GM18861 (cell line): ENCODE measurements around the gene CAMKK1.
"Not testable (repeated sequence)": the region's sequence is repeated elsewhere in the genome, so short reads cannot be mapped to it uniquely, and the experiment has no call there.

Experiments used
- ATAC-seq: cut with Tn5 transposase; IDR thresholded peaks from one replicate; pipeline ENCODE4 v1.9.1; 2021; ENCODE audit not compliant: unreplicated experiment

CAMKK1 gene

GRCh38 chr17:3847165-3847670 is 45.6 kb downstream of the CAMKK1 start:
- ATAC-seq, result no peak

GRCh38 chr17:3846437-3847164 is 46.3 kb downstream of the CAMKK1 start:
- no peak for ATAC-seq

- peak; percentile 96 for ATAC-seq
Measured at GRCh38 chr17:3845621-3846436, 47.0 kb downstream of the CAMKK1 start, which contains the start of gene NCBP3. Gene NCBP3 (minus strand): TSS chr17:3846246. CDS start chr17:3846223, 23 bp downstream.

GRCh38 chr17:3845291-3845620 is 47.6 kb downstream of the CAMKK1 start:
- ATAC-seq, result no peak

GRCh38 chr17:3844556-3844955 is 48.3 kb downstream of the CAMKK1 start:
- not testable (repeated sequence) for ATAC-seq

GRCh38 chr17:3843935-3844516 is 48.8 kb downstream of the CAMKK1 start:
- no peak for ATAC-seq

GRCh38 chr17:3838206-3838605 is 54.6 kb downstream of the CAMKK1 start:
- ATAC-seq, result no peak

- ATAC-seq, result no peak
Measured at GRCh38 chr17:3836551-3836950, 56.3 kb downstream of the CAMKK1 start.

GRCh38 chr17:3835410-3836229 is 57.2 kb downstream of the CAMKK1 start:
- no peak for ATAC-seq

- ATAC-seq, result no peak
Measured at GRCh38 chr17:3834811-3835210, 58.0 kb downstream of the CAMKK1 start.

- no peak for ATAC-seq
Measured at GRCh38 chr17:3828852-3829232, 64.0 kb downstream of the CAMKK1 start.

GRCh38 chr17:3828151-3828851 is 64.6 kb downstream of the CAMKK1 start:
- ATAC-seq, result no peak

- ATAC-seq, result no peak
Measured at GRCh38 chr17:3827124-3827773, 65.6 kb downstream of the CAMKK1 start.

- ATAC-seq, result no peak
Measured at GRCh38 chr17:3826191-3826590, 66.7 kb downstream of the CAMKK1 start.

- no peak for ATAC-seq
Measured at GRCh38 chr17:3821101-3821500, 71.8 kb downstream of the CAMKK1 start.

GRCh38 chr17:3818786-3819185 is 74.1 kb downstream of the CAMKK1 start:
- no peak for ATAC-seq

GRCh38 chr17:3817851-3818605 is 74.8 kb downstream of the CAMKK1 start:
- no peak for ATAC-seq

GRCh38 chr17:3815925-3816324 is 76.9 kb downstream of the CAMKK1 start:
- no peak for ATAC-seq

- ATAC-seq, result no peak
Measured at GRCh38 chr17:3815122-3815521, 77.7 kb downstream of the CAMKK1 start.
